ENCODE results near the gene FEM1B.

DNA sequence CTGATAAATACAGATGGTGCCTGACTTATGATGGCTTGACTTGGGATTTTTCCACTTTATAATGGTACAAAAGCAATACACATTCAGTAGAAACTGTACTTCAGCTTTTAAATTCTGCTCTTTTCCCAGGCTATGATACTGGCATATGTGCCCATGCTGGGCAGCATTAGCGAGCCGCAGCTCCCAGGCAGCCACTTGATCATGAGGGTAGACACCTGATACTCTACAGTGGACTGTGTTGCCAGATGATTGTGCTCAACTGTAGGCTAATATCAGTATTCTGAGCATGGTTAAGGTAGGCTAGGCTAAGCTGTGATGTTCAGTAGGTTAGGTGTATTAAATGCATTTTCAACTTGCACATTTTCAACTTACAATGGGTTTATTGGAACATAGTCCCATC, 17.7 kb upstream of the FEM1B start:
- TF ChIP-seq, protein P1, sequence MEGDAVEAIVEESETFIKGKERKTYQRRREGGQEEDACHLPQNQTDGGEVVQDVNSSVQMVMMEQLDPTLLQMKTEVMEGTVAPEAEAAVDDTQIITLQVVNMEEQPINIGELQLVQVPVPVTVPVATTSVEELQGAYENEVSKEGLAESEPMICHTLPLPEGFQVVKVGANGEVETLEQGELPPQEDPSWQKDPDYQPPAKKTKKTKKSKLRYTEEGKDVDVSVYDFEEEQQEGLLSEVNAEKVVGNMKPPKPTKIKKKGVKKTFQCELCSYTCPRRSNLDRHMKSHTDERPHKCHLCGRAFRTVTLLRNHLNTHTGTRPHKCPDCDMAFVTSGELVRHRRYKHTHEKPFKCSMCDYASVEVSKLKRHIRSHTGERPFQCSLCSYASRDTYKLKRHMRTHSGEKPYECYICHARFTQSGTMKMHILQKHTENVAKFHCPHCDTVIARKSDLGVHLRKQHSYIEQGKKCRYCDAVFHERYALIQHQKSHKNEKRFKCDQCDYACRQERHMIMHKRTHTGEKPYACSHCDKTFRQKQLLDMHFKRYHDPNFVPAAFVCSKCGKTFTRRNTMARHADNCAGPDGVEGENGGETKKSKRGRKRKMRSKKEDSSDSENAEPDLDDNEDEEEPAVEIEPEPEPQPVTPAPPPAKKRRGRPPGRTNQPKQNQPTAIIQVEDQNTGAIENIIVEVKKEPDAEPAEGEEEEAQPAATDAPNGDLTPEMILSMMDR (conservative IDR thresholded peaks at IDR 0.05 in 1 of 2, IDR thresholded peaks at IDR 0.05 in 1 of 2; ENCODE audit: low read depth in 1 of 2, low read length in 2 of 2): no peak
- TF ChIP-seq EZH2 (IDR thresholded peaks at IDR 0.05; ENCODE audit: low read length, missing control alignments): no peak

Measured in fibroblast of lung (primary cell).